A549 (cell line): ENCODE results near the gene ATN1.

Experiments used
- MYC ChIP-seq: IDR thresholded peaks from 2 replicates; pipeline ENCODE4 v1.6.1; 2012; ENCODE audit warnings: mild to moderate bottlenecking, inconsistent platforms, low read length, improper control_type of control experiment, borderline replicate concordance
- POLR2A ChIP-seq: IDR thresholded peaks from 2 replicates; pipeline ENCODE4 v1.6.1; 2012; ENCODE audit warnings: mild to moderate bottlenecking, low read length
- TF ChIP-seq, protein P1 (sequence below): fragments of >200 bp; sonication (Bioruptor Twin); formaldehyde crosslinking; IDR thresholded peaks from 3 replicates; pipeline ENCODE4 v1.5.1; 2016

DNA sequence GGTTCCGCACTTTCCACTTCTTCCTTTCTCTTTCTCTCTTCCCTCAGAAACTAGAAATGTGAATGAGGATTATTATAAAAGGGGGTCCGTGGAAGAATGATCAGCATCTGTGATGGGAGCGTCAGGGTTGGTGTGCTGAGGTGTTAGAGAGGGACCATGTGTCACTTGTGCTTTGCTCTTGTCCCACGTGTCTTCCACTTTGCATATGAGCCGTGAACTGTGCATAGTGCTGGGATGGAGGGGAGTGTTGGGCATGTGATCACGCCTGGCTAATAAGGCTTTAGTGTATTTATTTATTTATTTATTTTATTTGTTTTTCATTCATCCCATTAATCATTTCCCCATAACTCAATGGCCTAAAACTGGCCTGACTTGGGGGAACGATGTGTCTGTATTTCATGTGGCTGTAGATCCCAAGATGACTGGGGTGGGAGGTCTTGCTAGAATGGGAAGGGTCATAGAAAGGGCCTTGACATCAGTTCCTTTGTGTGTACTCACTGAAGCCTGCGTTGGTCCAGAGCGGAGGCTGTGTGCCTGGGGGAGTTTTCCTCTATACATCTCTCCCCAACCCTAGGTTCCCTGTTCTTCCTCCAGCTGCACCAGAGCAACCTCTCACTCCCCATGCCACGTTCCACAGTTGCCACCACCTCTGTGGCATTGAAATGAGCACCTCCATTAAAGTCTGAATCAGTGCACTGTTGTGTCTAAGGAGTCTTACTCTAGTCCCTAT, 4.6 kb upstream of the ATN1 start:
- TF ChIP-seq MYC (no peak), POLR2A (no peak)
- TF ChIP-seq, protein P1, sequence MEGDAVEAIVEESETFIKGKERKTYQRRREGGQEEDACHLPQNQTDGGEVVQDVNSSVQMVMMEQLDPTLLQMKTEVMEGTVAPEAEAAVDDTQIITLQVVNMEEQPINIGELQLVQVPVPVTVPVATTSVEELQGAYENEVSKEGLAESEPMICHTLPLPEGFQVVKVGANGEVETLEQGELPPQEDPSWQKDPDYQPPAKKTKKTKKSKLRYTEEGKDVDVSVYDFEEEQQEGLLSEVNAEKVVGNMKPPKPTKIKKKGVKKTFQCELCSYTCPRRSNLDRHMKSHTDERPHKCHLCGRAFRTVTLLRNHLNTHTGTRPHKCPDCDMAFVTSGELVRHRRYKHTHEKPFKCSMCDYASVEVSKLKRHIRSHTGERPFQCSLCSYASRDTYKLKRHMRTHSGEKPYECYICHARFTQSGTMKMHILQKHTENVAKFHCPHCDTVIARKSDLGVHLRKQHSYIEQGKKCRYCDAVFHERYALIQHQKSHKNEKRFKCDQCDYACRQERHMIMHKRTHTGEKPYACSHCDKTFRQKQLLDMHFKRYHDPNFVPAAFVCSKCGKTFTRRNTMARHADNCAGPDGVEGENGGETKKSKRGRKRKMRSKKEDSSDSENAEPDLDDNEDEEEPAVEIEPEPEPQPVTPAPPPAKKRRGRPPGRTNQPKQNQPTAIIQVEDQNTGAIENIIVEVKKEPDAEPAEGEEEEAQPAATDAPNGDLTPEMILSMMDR: no peak
